ENCODE data around the gene NFATC4. TPM values are rescaled to one million over a fixed set of nuclear protein-coding genes. Genes with fewer than 3 reads are reported as not detected.
A peak's percentile ranks its signal among the peaks of the same experiment; 100 is the strongest.

Gene NFATC4
- total and polyA plus RNA-seq, 2 donors: 41.8 to 136 TPM

GRCh38 chr14:24422261-24422660 is 54.3 kb downstream of the NFATC4 start:
- Histone ChIP-seq H3K4me3 (ENCODE audit: low read depth, low read length) (no peak overlapping the region), H3K27ac (ENCODE audit: low read depth) (no peak overlapping the region), H3K36me3 (ENCODE audit: insufficient read depth) (no peaks in the 10 kb centered on the region), H3K4me1 (ENCODE audit: insufficient read depth) (no peaks in the 10 kb centered on the region)
- WGBS: 78% methylated on average over 4 of the region's 4 CpGs
- no peak for DNase-seq (ENCODE audit: extremely low spot score)

GRCh38 chr14:24422694-24423601 is 55.0 kb downstream of the NFATC4 start:
- no peak for DNase-seq (ENCODE audit: extremely low spot score)
- 72% methylated on average over 12 of the region's 12 CpGs for WGBS
- Histone ChIP-seq H3K27ac (ENCODE audit: low read depth) (no peak overlapping the region), H3K4me3 (ENCODE audit: low read depth, low read length) (no peak overlapping the region), H3K36me3 (ENCODE audit: insufficient read depth) (no peaks in the 10 kb centered on the region), H3K4me1 (ENCODE audit: insufficient read depth) (no peaks in the 10 kb centered on the region)

- Histone ChIP-seq H3K27ac (ENCODE audit: low read depth) (no peak overlapping the region), H3K4me1 (ENCODE audit: insufficient read depth) (no peaks in the 10 kb centered on the region), H3K4me3 (ENCODE audit: low read depth, low read length) (no peak overlapping the region), H3K36me3 (ENCODE audit: insufficient read depth) (no peaks in the 10 kb centered on the region)
- no peak for DNase-seq (ENCODE audit: extremely low spot score)
- WGBS: 19% methylated on average over 3 of the region's 3 CpGs
Measured at GRCh38 chr14:24425704-24426103, 57.7 kb downstream of the NFATC4 start.

GRCh38 chr14:24426150-24426911 is 58.3 kb downstream of the NFATC4 start:
- no peaks in the 10 kb centered on the region for H3K36me3 ChIP-seq (ENCODE audit: insufficient read depth)
- no peak overlapping the region for H3K27ac ChIP-seq (ENCODE audit: low read depth)
- no peaks in the 10 kb centered on the region for H3K4me1 ChIP-seq (ENCODE audit: insufficient read depth)
- 85% methylated on average over 2 of the region's 2 CpGs for WGBS
- no peak overlapping the region for H3K4me3 ChIP-seq (ENCODE audit: low read depth, low read length)
- DNase-seq (ENCODE audit: extremely low spot score): no peak

GRCh38 chr14:24426912-24427536 is 59.0 kb downstream of the NFATC4 start:
- no peak overlapping the region for H3K27ac ChIP-seq (ENCODE audit: low read depth)
- WGBS: 74% methylated on average over 8 of the region's 8 CpGs
- H3K36me3 ChIP-seq (ENCODE audit: insufficient read depth): no peaks in the 10 kb centered on the region
- no peak overlapping the region for H3K4me3 ChIP-seq (ENCODE audit: low read depth, low read length)
- H3K4me1 ChIP-seq (ENCODE audit: insufficient read depth): no peaks in the 10 kb centered on the region
- DNase-seq (ENCODE audit: extremely low spot score): no peak

GRCh38 chr14:24427537-24428508 is 59.8 kb downstream of the NFATC4 start:
- Histone ChIP-seq H3K27ac (ENCODE audit: low read depth) (peak overlapping the region; percentile 24), H3K4me1 (ENCODE audit: insufficient read depth) (no peaks in the 10 kb centered on the region), H3K36me3 (ENCODE audit: insufficient read depth) (no peaks in the 10 kb centered on the region), H3K4me3 (ENCODE audit: low read depth, low read length) (no peak overlapping the region)
- no peak for DNase-seq (ENCODE audit: extremely low spot score)
- WGBS: 88% methylated on average over 18 of the region's 18 CpGs

GRCh38 chr14:24428628-24429394 is 60.8 kb downstream of the NFATC4 start:
- peak overlapping the region; percentile 94 for H3K27ac ChIP-seq (ENCODE audit: low read depth)
- no peak overlapping the region for H3K4me3 ChIP-seq (ENCODE audit: low read depth, low read length)
- DNase-seq (ENCODE audit: extremely low spot score): no peak
- no peaks in the 10 kb centered on the region for H3K4me1 ChIP-seq (ENCODE audit: insufficient read depth)
- H3K36me3 ChIP-seq (ENCODE audit: insufficient read depth): no peaks in the 10 kb centered on the region
- WGBS: 88% methylated on average over 18 of the region's 18 CpGs

Small RNA genes lying within 50 kb of the gene (small RNA-seq; reads per million reads assigned to genes)
- not detected for gene RF00026

Other genes starting within 250 kb of the NFATC4 start
Only the 30 nearest of the 31 such genes appear.
- gene FITM1, start 237.5 kb upstream of the NFATC4 start, total RNA-seq: 4.2 TPM
- gene FITM1, start 237.5 kb upstream of the NFATC4 start, polyA plus RNA-seq: 0.81 TPM
- gene PSME1, start 232.0 kb upstream of the NFATC4 start, total RNA-seq: 78.0 TPM
- 214 TPM for gene PSME1, start 232.0 kb upstream of the NFATC4 start, polyA plus RNA-seq
- gene EMC9, start 226.6 kb upstream of the NFATC4 start, total RNA-seq: 5.0 TPM
- gene EMC9, start 226.6 kb upstream of the NFATC4 start, polyA plus RNA-seq: 24.4 TPM
- gene PSME2, start 221.6 kb upstream of the NFATC4 start, total RNA-seq: 67.9 TPM
- gene PSME2, start 221.6 kb upstream of the NFATC4 start, polyA plus RNA-seq: 97.7 TPM
- gene RNF31, start 220.7 kb upstream of the NFATC4 start, total RNA-seq: 30.8 TPM
- gene RNF31, start 220.7 kb upstream of the NFATC4 start, polyA plus RNA-seq: 45.8 TPM
- 56.8 TPM for gene IRF9, start 206.9 kb upstream of the NFATC4 start, total RNA-seq
- 106 TPM for gene IRF9, start 206.9 kb upstream of the NFATC4 start, polyA plus RNA-seq
- 5.8 TPM for gene REC8, start 196.1 kb upstream of the NFATC4 start, total RNA-seq
- 8.5 TPM for gene REC8, start 196.1 kb upstream of the NFATC4 start, polyA plus RNA-seq
- 9.8 TPM for gene IPO4, start 179.4 kb upstream of the NFATC4 start, total RNA-seq
- 24.3 TPM for gene IPO4, start 179.4 kb upstream of the NFATC4 start, polyA plus RNA-seq
- gene TM9SF1, start 172.7 kb upstream of the NFATC4 start, total RNA-seq: 30.4 TPM
- gene TM9SF1, start 172.7 kb upstream of the NFATC4 start, polyA plus RNA-seq: 48.1 TPM
- 0.26 TPM for gene TSSK4, start 162.5 kb upstream of the NFATC4 start, total RNA-seq
- gene TSSK4, start 162.5 kb upstream of the NFATC4 start, polyA plus RNA-seq: 0.11 TPM
- 22.5 TPM for gene CHMP4A, start 154.7 kb upstream of the NFATC4 start, total RNA-seq
- gene CHMP4A, start 154.7 kb upstream of the NFATC4 start, polyA plus RNA-seq: 111 TPM
- 15.1 TPM for gene MDP1, start 152.1 kb upstream of the NFATC4 start, total RNA-seq
- 29.1 TPM for gene MDP1, start 152.1 kb upstream of the NFATC4 start, polyA plus RNA-seq
- gene NEDD8, start 135.8 kb upstream of the NFATC4 start, total RNA-seq: 73.8 TPM
- gene NEDD8, start 135.8 kb upstream of the NFATC4 start, polyA plus RNA-seq: 220 TPM
- gene GMPR2, start 135.3 kb upstream of the NFATC4 start, total RNA-seq: 44.9 TPM
- 63.1 TPM for gene GMPR2, start 135.3 kb upstream of the NFATC4 start, polyA plus RNA-seq
- 35.1 TPM for gene TINF2, start 125.6 kb upstream of the NFATC4 start, total RNA-seq
- 68.7 TPM for gene TINF2, start 125.6 kb upstream of the NFATC4 start, polyA plus RNA-seq
- 1.2 TPM for gene TGM1, start 105.0 kb upstream of the NFATC4 start, total RNA-seq
- 0.65 TPM for gene TGM1, start 105.0 kb upstream of the NFATC4 start, polyA plus RNA-seq
- gene RABGGTA, start 96.6 kb upstream of the NFATC4 start, total RNA-seq: 9.5 TPM
- 23.4 TPM for gene RABGGTA, start 96.6 kb upstream of the NFATC4 start, polyA plus RNA-seq
- gene DHRS1, start 68.4 kb upstream of the NFATC4 start, total RNA-seq: 10.4 TPM
- 33.4 TPM for gene DHRS1, start 68.4 kb upstream of the NFATC4 start, polyA plus RNA-seq
- 12.8 TPM for gene NOP9, start 68.3 kb upstream of the NFATC4 start, total RNA-seq
- gene NOP9, start 68.3 kb upstream of the NFATC4 start, polyA plus RNA-seq: 18.0 TPM
- 7.3 TPM for gene CIDEB, start 60.2 kb upstream of the NFATC4 start, total RNA-seq
- gene CIDEB, start 60.2 kb upstream of the NFATC4 start, polyA plus RNA-seq: 12.8 TPM
- gene LTB4R2, start 58.0 kb upstream of the NFATC4 start, total RNA-seq: 4.0 TPM
- 2.8 TPM for gene LTB4R2, start 58.0 kb upstream of the NFATC4 start, polyA plus RNA-seq
- gene LTB4R, start 56.7 kb upstream of the NFATC4 start, total RNA-seq: 2.3 TPM
- 6.0 TPM for gene LTB4R, start 56.7 kb upstream of the NFATC4 start, polyA plus RNA-seq
- 12.6 TPM for gene ADCY4, start 33.1 kb upstream of the NFATC4 start, total RNA-seq
- 28.7 TPM for gene ADCY4, start 33.1 kb upstream of the NFATC4 start, polyA plus RNA-seq
- 4.4 TPM for gene RIPK3, start 28.2 kb upstream of the NFATC4 start, total RNA-seq
- 7.8 TPM for gene RIPK3, start 28.2 kb upstream of the NFATC4 start, polyA plus RNA-seq
- 35.4 TPM for gene NYNRIN, start 30.8 kb downstream of the NFATC4 start, total RNA-seq
- gene NYNRIN, start 30.8 kb downstream of the NFATC4 start, polyA plus RNA-seq: 13.5 TPM
- gene CBLN3, start 61.5 kb downstream of the NFATC4 start, total RNA-seq: 1.8 TPM
- 5.9 TPM for gene CBLN3, start 61.5 kb downstream of the NFATC4 start, polyA plus RNA-seq
- gene KHNYN, start 61.8 kb downstream of the NFATC4 start, total RNA-seq: 51.4 TPM
- 37.5 TPM for gene KHNYN, start 61.8 kb downstream of the NFATC4 start, polyA plus RNA-seq
- gene SDR39U1, start 74.6 kb downstream of the NFATC4 start, total RNA-seq: 12.3 TPM
- 70.9 TPM for gene SDR39U1, start 74.6 kb downstream of the NFATC4 start, polyA plus RNA-seq
- gene CMA1, start 140.1 kb downstream of the NFATC4 start, total RNA-seq: 3.2 TPM
- gene CMA1, start 140.1 kb downstream of the NFATC4 start, polyA plus RNA-seq: 2.1 TPM
- gene CTSG, start 208.1 kb downstream of the NFATC4 start, total RNA-seq: 9.8 TPM
- 5.4 TPM for gene CTSG, start 208.1 kb downstream of the NFATC4 start, polyA plus RNA-seq